SK-N-MC (cell line): ENCODE data around the gene PSMC3.

Experiments
- EZH2 ChIP-seq: fragments of 200-600 bp; sonication (generic); IDR thresholded peaks from one replicate; pipeline ENCODE4 v1.6.1; 2017; ENCODE audit warnings: antibody characterized with exemption
- FOXP2 ChIP-seq: optimal IDR thresholded peaks from 2 replicates; pipeline ENCODE3; 2011; ENCODE audit warnings: mild to moderate bottlenecking, moderate library complexity; ENCODE audit not compliant: insufficient read depth; ENCODE audit errors: extremely low read length, control extremely low read depth
- POLR2AphosphoS5 ChIP-seq: IDR thresholded peaks from 2 replicates; pipeline ENCODE4 v1.6.1; 2012; ENCODE audit warnings: mild to moderate bottlenecking, low read depth, low read length, borderline replicate concordance

DNA sequence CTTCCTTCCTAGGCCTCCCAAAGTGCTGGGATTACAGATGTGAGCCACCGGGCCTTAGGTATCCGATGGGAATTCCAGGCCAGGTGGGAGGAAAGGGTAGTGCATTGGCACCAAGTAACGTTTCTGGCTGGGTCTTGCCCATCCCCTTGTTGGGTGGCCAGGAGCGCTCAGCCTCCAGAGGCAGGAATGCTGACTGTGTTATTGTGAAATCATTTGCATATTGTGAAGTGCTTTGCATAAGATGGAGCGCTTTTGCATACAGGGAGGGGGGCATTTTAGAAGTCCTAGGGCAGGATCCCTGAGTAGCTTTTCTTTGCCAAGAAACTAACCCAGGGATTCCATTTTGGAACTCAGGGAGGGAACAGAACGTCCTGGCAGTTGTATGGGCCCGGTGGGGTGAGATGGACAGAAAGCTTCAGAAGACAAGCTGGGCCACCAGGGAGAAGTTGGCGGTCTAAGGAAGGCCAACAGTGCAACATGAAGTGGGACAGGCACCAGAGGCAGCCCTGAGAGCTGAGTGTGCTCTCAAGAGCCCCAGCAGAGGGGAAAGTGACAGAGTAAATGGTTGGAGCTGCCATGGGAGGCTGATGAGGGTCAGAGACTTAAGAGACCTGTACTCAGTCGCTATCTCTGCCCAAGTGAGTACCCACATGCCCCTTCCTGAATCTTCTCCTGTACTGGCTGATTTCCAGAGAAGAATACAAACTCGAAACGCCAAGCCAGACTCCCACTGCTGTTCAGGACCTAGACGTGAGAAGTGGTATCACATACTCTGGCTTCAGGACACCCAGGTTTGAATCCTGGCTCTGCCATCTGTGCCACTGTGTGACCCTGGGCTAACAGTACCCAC, 19.1 kb downstream of the PSMC3 start:
- TF ChIP-seq POLR2AphosphoS5 (no peak; the same call in 1 of the 2 replicates), EZH2 (no peak), FOXP2 (no peak)
